AG04450 (cell line): ENCODE data around the gene PTH2. TPM values are rescaled to one million over a fixed set of nuclear protein-coding genes. Genes with fewer than 3 reads are reported as not detected.

Experiments
- CTCF ChIA-PET: fragments of 300-600, 350-600 bp; formaldehyde crosslinking; extraction: SDS; loops from one replicate; lab custom pipeline; 2022; ENCODE audit warnings: antibody characterized with exemption, inconsistent platforms; lab: Charles Lee
- POLR2A ChIA-PET: fragments of 350-600 bp; formaldehyde crosslinking; extraction: SDS; loops from one replicate; lab custom pipeline; 2021; ENCODE audit warnings: antibody characterized with exemption, inconsistent platforms; lab: Yijun Ruan, JAX
- DNase-seq: peaks from one replicate; pipeline ENCODE4 v3.0.0-alpha.2; 2011; ENCODE audit warnings: low read depth, low spot score
- H3K27ac ChIP-seq: one replicate; pipeline ENCODE4 v1.5.1; 2012; ENCODE audit warnings: low read depth, low read length, control low read depth
- H3K27me3 ChIP-seq: one replicate; pipeline ENCODE4 v1.6.0; 2012; ENCODE audit warnings: low read length; ENCODE audit not compliant: control insufficient read depth, insufficient read depth
- H3K4me3 ChIP-seq: 2 replicates; pipeline ENCODE4 v1.5.1; 2011; ENCODE audit warnings: mild to moderate bottlenecking, low read depth, low read length, control low read depth
- H3K9me3 ChIP-seq: 2 replicates; pipeline ENCODE4 v1.5.1; 2012; ENCODE audit warnings: low read length; ENCODE audit not compliant: control insufficient read depth, insufficient read depth
- polyA plus RNA-seq: library from polyadenylated mRNA; depleted of rRNA; stranded (reverse); fragments of >200 nt; gene quantifications from 2 replicates; pipeline ENCODE4 v1.2.3, GENCODE V29; 2011
- TF ChIP-seq, protein P1 (sequence below): IDR thresholded peaks from 2 replicates; pipeline ENCODE4 v1.5.1; 2011; ENCODE audit warnings: low read depth, low read length, control low read depth, inconsistent platforms

PTH2 gene
- polyA plus RNA-seq, 1 experiment, result not detected

- CTCF ChIA-PET, result interaction anchor here (0.6 kb wide), 1 partner anchor 254 kb away, joined by 4 read pairs; no protein-coding TSS in a partner anchor
- H3K9me3 ChIP-seq, result no peaks in the 10 kb centered on the region; the same call in 1 of the 2 replicates
- no peak overlapping the region for H3K27ac ChIP-seq
- H3K27me3 ChIP-seq, result peaks cover 51% of the 10 kb centered on the region
- no peak for DNase-seq
- no peak overlapping the region for H3K4me3 ChIP-seq
- TF ChIP-seq, protein P1, sequence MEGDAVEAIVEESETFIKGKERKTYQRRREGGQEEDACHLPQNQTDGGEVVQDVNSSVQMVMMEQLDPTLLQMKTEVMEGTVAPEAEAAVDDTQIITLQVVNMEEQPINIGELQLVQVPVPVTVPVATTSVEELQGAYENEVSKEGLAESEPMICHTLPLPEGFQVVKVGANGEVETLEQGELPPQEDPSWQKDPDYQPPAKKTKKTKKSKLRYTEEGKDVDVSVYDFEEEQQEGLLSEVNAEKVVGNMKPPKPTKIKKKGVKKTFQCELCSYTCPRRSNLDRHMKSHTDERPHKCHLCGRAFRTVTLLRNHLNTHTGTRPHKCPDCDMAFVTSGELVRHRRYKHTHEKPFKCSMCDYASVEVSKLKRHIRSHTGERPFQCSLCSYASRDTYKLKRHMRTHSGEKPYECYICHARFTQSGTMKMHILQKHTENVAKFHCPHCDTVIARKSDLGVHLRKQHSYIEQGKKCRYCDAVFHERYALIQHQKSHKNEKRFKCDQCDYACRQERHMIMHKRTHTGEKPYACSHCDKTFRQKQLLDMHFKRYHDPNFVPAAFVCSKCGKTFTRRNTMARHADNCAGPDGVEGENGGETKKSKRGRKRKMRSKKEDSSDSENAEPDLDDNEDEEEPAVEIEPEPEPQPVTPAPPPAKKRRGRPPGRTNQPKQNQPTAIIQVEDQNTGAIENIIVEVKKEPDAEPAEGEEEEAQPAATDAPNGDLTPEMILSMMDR, result no peak
- POLR2A ChIA-PET, result no interaction called here
Observed at GRCh38 chr19:49441960-49442350, 18.7 kb upstream of the PTH2 start.

GRCh38 chr19:49441210-49441959 lies 18.1 kb upstream of the PTH2 start, which contains the start of gene SLC17A7:
TSS of gene SLC17A7 (minus strand) at chr19:49441527. CDS start at chr19:49441379, 148 bp downstream.
- H3K27ac ChIP-seq, result no peak within 1 kb of the TSS
- TF ChIP-seq, protein P1, result no peak
- H3K27me3 ChIP-seq, result peaks cover 56% of the 10 kb centered on the region
- ChIA-PET POLR2A (no interaction called here), CTCF (interaction anchor here (0.6 kb wide), 1 partner anchor 254 kb away, joined by 4 read pairs; no protein-coding TSS in a partner anchor)
- no peak for DNase-seq
- H3K9me3 ChIP-seq, result peaks cover 1% of the 10 kb centered on the region; the same call in 1 of the 2 replicates
- H3K4me3 ChIP-seq, result no peak within 1 kb of the TSS

GRCh38 chr19:49440439-49441209 lies 17.4 kb upstream of the PTH2 start:
- peaks cover 5% of the 10 kb centered on the region; the same call in 1 of the 2 replicates for H3K9me3 ChIP-seq
- H3K4me3 ChIP-seq, result no peak overlapping the region
- TF ChIP-seq, protein P1, result no peak
- ChIA-PET POLR2A (no interaction called here), CTCF (no interaction called here)
- DNase-seq, result no peak
- peaks cover 64% of the 10 kb centered on the region for H3K27me3 ChIP-seq
- no peak overlapping the region for H3K27ac ChIP-seq

GRCh38 chr19:49439836-49440235 lies 16.6 kb upstream of the PTH2 start:
- ChIA-PET POLR2A (no interaction called here), CTCF (no interaction called here)
- Histone ChIP-seq H3K27ac (no peak overlapping the region), H3K27me3 (peaks cover 71% of the 10 kb centered on the region), H3K9me3 (peaks cover 7% of the 10 kb centered on the region; the same call in 1 of the 2 replicates), H3K4me3 (no peak overlapping the region)
- TF ChIP-seq, protein P1, result no peak
- no peak for DNase-seq
